Calu3 (cell line): ENCODE measurements around the gene PODXL2. TPM values are rescaled to one million over a fixed set of nuclear protein-coding genes. Genes with fewer than 3 reads are reported as not detected.

Experiments used
- BruUV-seq: library from RNA; stranded (reverse); fragments of 400-500 nt; replicated peaks from 2 replicates; lab custom pipeline; 2021; lab: Mats Ljungman, UMichigan
- CTCF ChIA-PET: fragments of 300-600 bp; sonication (Branson Sonifier 250); formaldehyde crosslinking; loops from one replicate; lab custom pipeline; 2022; ENCODE audit warnings: antibody characterized with exemption; lab: Charles Lee
- DNase-seq: peaks from one replicate; pipeline ENCODE4 v3.0.0; 2022
- H3K27ac Mint-ChIP-seq: one replicate; pipeline ENCODE4 v1.8.0; 2022; ENCODE audit warnings: mixed read lengths; ENCODE audit not compliant: unreplicated experiment
- H3K27me3 Mint-ChIP-seq: one replicate; pipeline ENCODE4 v1.8.0; 2022; ENCODE audit warnings: mixed read lengths; ENCODE audit not compliant: unreplicated experiment
- H3K36me3 Mint-ChIP-seq: one replicate; pipeline ENCODE4 v1.8.0; 2022; ENCODE audit warnings: mild to moderate bottlenecking, moderate library complexity, mixed read lengths; ENCODE audit not compliant: insufficient read depth, unreplicated experiment
- H3K4me1 Mint-ChIP-seq: one replicate; pipeline ENCODE4 v1.8.0; 2022; ENCODE audit warnings: mild to moderate bottlenecking, low read depth, mixed read lengths; ENCODE audit not compliant: unreplicated experiment
- H3K4me3 Mint-ChIP-seq: one replicate; pipeline ENCODE4 v1.8.0; 2022; ENCODE audit warnings: mild to moderate bottlenecking, low read depth, moderate library complexity, mixed read lengths; ENCODE audit not compliant: unreplicated experiment
- H3K9me3 Mint-ChIP-seq: one replicate; pipeline ENCODE4 v1.8.0; 2022; ENCODE audit warnings: low read depth, mixed read lengths; ENCODE audit not compliant: unreplicated experiment
- CTCF ChIP-seq: fragments of 200-600 bp; IDR thresholded peaks from one replicate; pipeline ENCODE4 v1.8.0; 2022; ENCODE audit warnings: antibody characterized with exemption; ENCODE audit not compliant: unreplicated experiment
- intact Hi-C: fragments of 100-400 bp; cut with micrococcal nuclease; formaldehyde crosslinking; loops from one replicate; pipeline ENCODE4 v1.10.0; 2022; ENCODE audit not compliant: unreplicated experiment
- total RNA-seq: library from RNA; stranded (reverse); gene quantifications from 2 replicates; pipeline ENCODE4 v1.2.3, GENCODE V29; 2022

The PODXL2 gene
- total RNA-seq, 1 experiment from 2014 or later = 36.1 TPM

GRCh38 chr3:127693336-127693843, 64.4 kb downstream of the PODXL2 start:
- Mint-ChIP-seq H3K4me3 (no peak overlapping the region), H3K27me3 (no peaks in the 10 kb centered on the region), H3K36me3 (peaks cover 12% of the 10 kb centered on the region), H3K27ac (no peak overlapping the region), H3K9me3 (no peaks in the 10 kb centered on the region), H3K4me1 (no peaks in the 10 kb centered on the region)
- intact Hi-C loops = loop anchor here (5.0 kb wide), 2 partner anchors 74 to 116 kb away; no protein-coding TSS in a partner anchor
- no peak for DNase-seq
- no peak for TF ChIP-seq CTCF
- CTCF ChIA-PET = interaction anchor here (0.9 to 1.5 kb wide), 2 partner anchors 138 to 229 kb away, joined by 3 to 20 read pairs; no protein-coding TSS in a partner anchor
- no TSS peak for BruUV-seq

GRCh38 chr3:127694467-127695215, 65.7 kb downstream of the PODXL2 start:
- CTCF ChIA-PET = interaction anchor here (0.6 to 1.5 kb wide), 22 partner anchors 11 to 276 kb away, joined by 3 to 20 read pairs (median 4); partner anchors contain the start of genes ABTB1 and TPRA1
- H3K4me1 Mint-ChIP-seq = no peaks in the 10 kb centered on the region
- H3K27ac Mint-ChIP-seq = no peak overlapping the region
- peak; percentile 53 for TF ChIP-seq CTCF
- intact Hi-C loops = loop anchor here (1.0 to 5.0 kb wide), 4 partner anchors 42 to 117 kb away; no protein-coding TSS in a partner anchor
- H3K4me3 Mint-ChIP-seq = no peak overlapping the region
- BruUV-seq = no TSS peak
- H3K9me3 Mint-ChIP-seq = no peaks in the 10 kb centered on the region
- H3K27me3 Mint-ChIP-seq = no peaks in the 10 kb centered on the region
- H3K36me3 Mint-ChIP-seq = peaks cover 12% of the 10 kb centered on the region
- DNase-seq = peak; percentile 92

- no peak for TF ChIP-seq CTCF
- Mint-ChIP-seq H3K36me3 (peaks cover 12% of the 10 kb centered on the region), H3K4me1 (no peaks in the 10 kb centered on the region), H3K27ac (peak overlapping the region; percentile 19), H3K9me3 (no peaks in the 10 kb centered on the region), H3K27me3 (no peaks in the 10 kb centered on the region), H3K4me3 (no peak overlapping the region)
- CTCF ChIA-PET = interaction anchor here (0.7 to 1.9 kb wide), 8 partner anchors 9 to 262 kb away, joined by 3 to 9 read pairs (median 4); no protein-coding TSS in a partner anchor
- peak; percentile 73 for DNase-seq
- BruUV-seq = no TSS peak
- intact Hi-C loops = loop anchor here (5.0 kb wide), 1 partner anchor 50 kb away; no protein-coding TSS in a partner anchor
Measured at GRCh38 chr3:127697551-127698240, 68.7 kb downstream of the PODXL2 start.

- Mint-ChIP-seq H3K36me3 (peaks cover 12% of the 10 kb centered on the region), H3K27ac (no peak overlapping the region), H3K4me3 (no peak overlapping the region), H3K4me1 (no peaks in the 10 kb centered on the region), H3K9me3 (no peaks in the 10 kb centered on the region), H3K27me3 (no peaks in the 10 kb centered on the region)
- no peak for DNase-seq
- intact Hi-C loops = loop anchor here (5.0 kb wide), 1 partner anchor 49 kb away; no protein-coding TSS in a partner anchor
- no TSS peak for BruUV-seq
- TF ChIP-seq CTCF = no peak
- CTCF ChIA-PET = interaction anchor here (1.8 kb wide), 1 partner anchor 261 kb away, joined by 9 read pairs; no protein-coding TSS in a partner anchor
Measured at GRCh38 chr3:127698286-127698685, 69.3 kb downstream of the PODXL2 start.
